G401.6 (cell line): ENCODE measurements around the gene HCN4.

Source experiments
- FAIRE-seq: peaks from 2 replicates; lab custom pipeline; 2012; peaks lifted over from hg19 to GRCh38; lab: Jason Lieb, UNC

HCN4 gene

GRCh38 chr15:73295630-73296286 lies 73.0 kb downstream of the HCN4 start:
- no peak for FAIRE-seq

GRCh38 chr15:73293773-73294172 lies 75.0 kb downstream of the HCN4 start:
- no peak for FAIRE-seq

- no peak for FAIRE-seq
These were observed 77.3 kb downstream of the HCN4 start for GRCh38 chr15:73291441-73291840.

GRCh38 chr15:73287019-73287418 lies 81.7 kb downstream of the HCN4 start:
- FAIRE-seq, result no peak

GRCh38 chr15:73286311-73286710 lies 82.4 kb downstream of the HCN4 start:
- no peak for FAIRE-seq

GRCh38 chr15:73284090-73284716 lies 84.6 kb downstream of the HCN4 start:
- no peak for FAIRE-seq

- FAIRE-seq, result no peak
These were observed 85.3 kb downstream of the HCN4 start for GRCh38 chr15:73283366-73283962.

- no peak for FAIRE-seq
These were observed 86.0 kb downstream of the HCN4 start for GRCh38 chr15:73282567-73283365.

GRCh38 chr15:73275862-73276261 lies 92.9 kb downstream of the HCN4 start:
- no peak for FAIRE-seq

GRCh38 chr15:73273181-73274002 lies 95.4 kb downstream of the HCN4 start:
- FAIRE-seq, result peak; percentile 63

GRCh38 chr15:73270366-73271097 lies 98.2 kb downstream of the HCN4 start:
- no peak for FAIRE-seq
